GM21825 (cell line): Measurements from ENCODE around the gene NAA38.
"Not testable (repeated sequence)": the region's sequence is repeated elsewhere in the genome, so short reads cannot be mapped to it uniquely, and the experiment has no call there.

ENCODE experiments used
- ATAC-seq: cut with Tn5 transposase; IDR thresholded peaks from one replicate; pipeline ENCODE4 v1.9.1; 2021; ENCODE audit warnings: mild to moderate bottlenecking, moderate library complexity; ENCODE audit not compliant: unreplicated experiment

NAA38 gene

GRCh38 chr17:7825206-7825990 is 32.0 kb downstream of the NAA38 start:
- ATAC-seq = no peak

GRCh38 chr17:7824021-7824924 is 33.1 kb downstream of the NAA38 start:
- no peak for ATAC-seq

- no peak for ATAC-seq
Measured at GRCh38 chr17:7823581-7824001, 33.8 kb downstream of the NAA38 start.

- no peak for ATAC-seq
Measured at GRCh38 chr17:7822126-7822525, 35.2 kb downstream of the NAA38 start.

DNA sequence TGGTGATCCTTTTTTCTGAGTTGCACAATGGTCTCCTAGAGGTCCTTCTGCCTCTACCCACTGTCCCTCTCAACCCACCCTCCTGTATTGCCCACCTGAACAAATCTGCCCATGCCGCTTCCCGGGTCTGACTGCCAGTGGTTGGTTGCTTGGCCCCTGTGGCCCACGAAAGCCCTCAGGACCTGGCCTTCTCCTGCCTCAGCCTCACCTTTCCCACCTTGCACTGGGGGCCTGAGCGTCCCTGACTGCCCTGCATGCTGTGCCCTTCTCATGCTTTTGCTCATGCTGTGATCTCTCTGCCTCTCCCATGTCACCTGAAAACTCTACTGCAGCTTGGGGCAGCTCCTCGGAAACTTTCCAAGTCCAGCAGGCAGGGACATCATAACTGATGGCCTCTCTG is 37.1 kb downstream of the NAA38 start:
- ATAC-seq = no peak

DNA sequence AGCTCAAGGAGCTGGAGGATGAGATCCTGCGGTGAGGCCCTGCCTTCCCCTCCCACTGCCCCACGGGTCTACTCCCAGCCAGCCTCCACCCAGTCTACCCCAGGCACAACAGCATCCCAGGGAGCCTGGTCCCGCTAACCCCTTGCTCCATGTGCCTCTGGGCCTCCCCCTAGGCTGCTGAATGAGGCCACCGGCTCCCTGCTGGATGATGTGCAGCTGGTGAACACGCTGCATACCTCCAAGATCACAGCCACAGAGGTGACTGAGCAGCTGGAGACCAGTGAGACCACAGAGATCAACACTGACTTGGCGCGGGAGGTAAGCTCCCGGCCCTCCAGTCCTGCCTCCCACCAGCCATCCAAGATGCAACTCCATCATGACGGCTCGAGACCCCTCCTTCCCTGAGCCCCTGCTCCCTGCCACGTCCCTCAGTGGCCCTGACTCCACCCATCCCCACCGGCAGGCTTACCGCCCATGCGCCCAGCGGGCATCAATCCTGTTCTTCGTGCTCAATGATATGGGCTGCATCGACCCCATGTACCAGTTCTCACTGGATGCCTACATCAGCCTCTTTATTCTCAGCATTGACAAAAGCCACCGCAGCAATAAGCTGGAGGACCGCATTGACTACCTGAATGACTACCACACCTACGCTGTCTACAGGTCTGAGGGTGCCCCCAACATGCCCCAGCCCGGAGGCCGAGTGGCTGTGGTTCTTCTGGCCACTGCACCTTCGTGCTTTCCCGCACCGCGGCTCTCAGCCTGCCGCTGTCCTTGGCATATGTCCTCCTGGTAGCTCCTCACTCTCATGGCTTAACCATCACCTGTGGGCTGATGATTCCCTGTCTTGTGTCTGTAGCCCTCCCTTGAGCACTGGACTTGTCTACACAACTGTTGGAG is 38.4 kb downstream of the NAA38 start:
- no peak for ATAC-seq

GRCh38 chr17:7818026-7818425 is 39.3 kb downstream of the NAA38 start:
- no peak for ATAC-seq

- no peak for ATAC-seq
Measured at GRCh38 chr17:7817643-7817964, 39.8 kb downstream of the NAA38 start.

- ATAC-seq = no peak
Measured at GRCh38 chr17:7816926-7817642, 40.3 kb downstream of the NAA38 start.

- no peak for ATAC-seq
Measured at GRCh38 chr17:7814969-7815368, 42.4 kb downstream of the NAA38 start.

DNA sequence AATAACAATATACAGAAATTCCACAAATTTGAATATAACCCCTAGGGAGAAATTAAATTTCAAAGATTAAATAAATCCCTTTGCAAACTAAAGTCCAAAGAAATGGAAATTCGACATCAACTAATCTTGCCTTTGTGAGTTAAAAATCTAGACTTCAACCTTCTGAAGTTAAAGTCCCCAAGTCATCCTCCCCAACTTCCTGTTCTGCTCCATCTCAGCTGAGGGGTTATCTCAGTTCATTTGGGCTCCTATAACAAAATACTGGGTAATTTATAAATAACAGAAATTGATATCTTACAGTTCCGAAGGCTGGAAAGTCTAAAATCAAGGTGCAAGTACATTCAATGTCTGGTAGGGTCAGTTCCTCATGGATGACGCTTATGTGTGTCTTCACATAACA is 46.1 kb downstream of the NAA38 start:
- no peak for ATAC-seq

- not testable (repeated sequence) for ATAC-seq
Measured at GRCh38 chr17:7809791-7810343, 47.5 kb downstream of the NAA38 start.

DNA sequence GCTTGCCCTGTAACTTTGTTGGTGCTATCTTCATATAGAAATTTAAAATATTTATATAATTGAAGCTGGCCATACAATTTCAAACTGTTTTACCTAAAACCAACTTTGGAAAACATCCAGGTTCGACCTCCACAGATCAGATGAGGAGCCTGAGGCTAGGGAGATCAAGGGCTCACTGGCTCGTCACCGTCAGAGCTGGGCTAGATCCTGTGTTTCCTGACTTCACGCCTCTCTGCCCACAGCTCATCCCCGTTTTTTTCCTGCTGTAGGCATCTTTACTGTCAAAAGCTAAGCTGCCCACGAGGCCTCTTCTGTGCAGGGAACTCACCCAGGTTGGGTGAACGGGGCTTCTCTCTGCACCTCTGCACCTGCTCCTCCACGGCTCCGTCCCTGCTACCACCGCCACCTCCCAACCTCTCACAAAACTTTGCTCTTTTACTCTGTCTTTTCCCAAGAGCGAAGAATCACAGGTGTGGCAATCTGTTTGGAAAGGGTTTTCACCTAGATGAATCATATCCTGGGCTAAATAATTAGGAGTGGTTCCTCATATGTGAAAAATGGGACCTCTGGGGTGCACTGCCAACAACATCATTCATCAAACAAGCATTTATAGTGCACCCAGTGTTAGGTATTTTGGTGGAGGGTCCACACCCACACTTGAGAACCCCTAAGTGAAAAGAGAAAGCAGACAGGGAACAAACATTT is 48.1 kb downstream of the NAA38 start:
- no peak for ATAC-seq

- ATAC-seq = no peak
Measured at GRCh38 chr17:7807206-7807605, 50.2 kb downstream of the NAA38 start.
